HG03025 (cell line): ENCODE data around the gene SLC35A5.
"Not testable (repeated sequence)": the region's sequence is repeated elsewhere in the genome, so short reads cannot be mapped to it uniquely, and the experiment has no call there.

Experiments
- ATAC-seq: cut with Tn5 transposase; IDR thresholded peaks from one replicate; pipeline ENCODE4 v1.9.1; 2021; ENCODE audit warnings: mild to moderate bottlenecking, moderate library complexity; ENCODE audit not compliant: unreplicated experiment, low FRiP score

SLC35A5 gene, protein sequence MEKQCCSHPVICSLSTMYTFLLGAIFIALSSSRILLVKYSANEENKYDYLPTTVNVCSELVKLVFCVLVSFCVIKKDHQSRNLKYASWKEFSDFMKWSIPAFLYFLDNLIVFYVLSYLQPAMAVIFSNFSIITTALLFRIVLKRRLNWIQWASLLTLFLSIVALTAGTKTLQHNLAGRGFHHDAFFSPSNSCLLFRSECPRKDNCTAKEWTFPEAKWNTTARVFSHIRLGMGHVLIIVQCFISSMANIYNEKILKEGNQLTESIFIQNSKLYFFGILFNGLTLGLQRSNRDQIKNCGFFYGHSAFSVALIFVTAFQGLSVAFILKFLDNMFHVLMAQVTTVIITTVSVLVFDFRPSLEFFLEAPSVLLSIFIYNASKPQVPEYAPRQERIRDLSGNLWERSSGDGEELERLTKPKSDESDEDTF

GRCh38 chr3:112561734-112562529 is at the start of gene SLC35A5, which contains the start of gene ATG3:
TSS of gene SLC35A5 (plus strand) at chr3:112562045. CDS start at chr3:112563404, 1,359 bp downstream.
TSS of gene ATG3 (minus strand) at chr3:112561962. CDS start at chr3:112561528, 434 bp downstream.
- peak; percentile 91 for ATAC-seq

DNA sequence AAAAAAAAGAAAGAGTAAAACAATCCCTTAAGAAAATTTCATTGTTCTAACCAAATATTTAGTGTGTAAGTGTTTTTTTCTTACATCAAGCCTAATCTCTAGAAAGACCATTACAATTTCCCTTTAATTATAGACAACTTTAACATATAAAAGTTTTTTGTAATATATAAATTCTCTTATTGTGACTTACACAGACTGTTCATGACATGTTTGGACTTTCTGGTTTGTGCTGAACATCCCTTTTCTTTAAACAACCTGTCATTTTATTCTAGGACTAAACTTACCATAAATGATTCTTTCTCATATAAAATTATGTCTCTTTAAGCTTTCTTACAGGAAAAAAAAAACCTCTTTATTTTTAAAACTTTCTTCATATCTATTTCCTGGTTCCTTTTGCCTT is 49.5 kb upstream of the SLC35A5 start:
- no peak for ATAC-seq

- peak; percentile 99 for ATAC-seq
Measured at GRCh38 chr3:112514527-112515128, 47.2 kb upstream of the SLC35A5 start.

- not testable (repeated sequence) for ATAC-seq
Measured at GRCh38 chr3:112518970-112519369, 42.9 kb upstream of the SLC35A5 start.

DNA sequence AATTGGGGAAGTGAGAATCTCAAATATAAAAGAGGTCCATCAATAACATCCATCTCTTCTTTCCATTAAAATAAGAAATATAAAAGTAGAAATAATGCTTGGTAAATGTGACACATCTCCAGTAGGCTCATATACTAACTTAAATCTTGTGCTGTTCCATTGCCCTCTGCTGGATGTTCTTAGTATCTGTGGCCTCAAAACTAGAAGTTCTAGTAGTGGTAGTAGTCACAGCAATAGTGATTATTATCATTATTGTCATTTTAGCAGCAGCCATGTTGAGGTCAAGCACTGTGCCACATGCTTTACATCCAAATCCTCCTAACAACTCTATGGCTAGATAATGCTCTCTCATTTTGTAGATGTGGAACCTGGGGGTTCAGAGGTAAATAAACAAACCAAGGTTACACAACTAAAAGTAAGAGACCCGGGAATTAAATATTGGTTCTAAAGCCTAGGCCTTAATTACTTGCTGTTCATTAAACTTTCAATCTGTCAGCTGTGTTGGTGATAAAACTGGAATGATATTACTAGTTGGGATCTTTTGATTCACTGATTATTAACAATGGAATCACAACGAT is 42.3 kb upstream of the SLC35A5 start:
- ATAC-seq, result no peak

DNA sequence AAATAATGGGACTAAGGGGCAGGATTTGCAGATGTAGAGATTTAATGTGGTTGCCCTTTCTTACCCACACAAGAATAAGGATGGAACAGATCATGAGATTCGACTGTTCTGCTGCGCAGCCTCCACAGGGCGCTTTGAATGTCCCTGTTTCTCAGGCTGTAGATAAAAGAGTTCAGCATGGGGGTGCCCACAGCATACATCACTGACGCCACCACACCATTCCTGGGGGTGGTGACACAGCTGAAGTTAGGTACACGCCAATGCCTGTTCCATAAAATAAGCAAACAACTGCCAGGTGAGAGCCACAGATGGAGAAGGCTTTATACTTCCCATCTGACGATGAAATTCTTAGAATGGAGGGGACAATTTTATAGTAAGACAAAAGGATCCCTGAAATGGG is 37.7 kb upstream of the SLC35A5 start:
- not testable (repeated sequence) for ATAC-seq

GRCh38 chr3:112530573-112530972 is 31.3 kb upstream of the SLC35A5 start:
- no peak for ATAC-seq

DNA sequence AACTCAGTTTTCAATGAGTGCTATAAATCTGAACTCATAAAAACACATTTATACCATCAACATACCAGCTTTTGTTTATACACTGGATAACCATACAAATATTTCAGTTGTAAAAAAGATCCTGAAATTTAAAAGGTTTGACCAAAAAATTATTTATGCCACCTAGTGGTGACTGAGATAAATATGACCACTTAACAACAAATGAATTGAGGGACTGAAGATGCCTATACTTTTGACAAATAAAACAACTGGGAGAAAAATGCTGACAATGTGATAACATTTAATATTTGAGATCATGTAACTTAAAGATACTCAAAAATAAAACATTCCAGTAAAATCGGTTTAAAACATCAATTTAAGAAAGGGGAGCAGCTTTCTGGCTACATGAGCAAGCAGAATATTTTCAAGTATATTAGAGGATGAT is 30.5 kb upstream of the SLC35A5 start:
- ATAC-seq, result no peak

GRCh38 chr3:112539825-112540650 is 21.8 kb upstream of the SLC35A5 start:
- ATAC-seq, result peak; percentile 83

GRCh38 chr3:112546216-112546759 is 15.6 kb upstream of the SLC35A5 start:
- no peak for ATAC-seq

DNA sequence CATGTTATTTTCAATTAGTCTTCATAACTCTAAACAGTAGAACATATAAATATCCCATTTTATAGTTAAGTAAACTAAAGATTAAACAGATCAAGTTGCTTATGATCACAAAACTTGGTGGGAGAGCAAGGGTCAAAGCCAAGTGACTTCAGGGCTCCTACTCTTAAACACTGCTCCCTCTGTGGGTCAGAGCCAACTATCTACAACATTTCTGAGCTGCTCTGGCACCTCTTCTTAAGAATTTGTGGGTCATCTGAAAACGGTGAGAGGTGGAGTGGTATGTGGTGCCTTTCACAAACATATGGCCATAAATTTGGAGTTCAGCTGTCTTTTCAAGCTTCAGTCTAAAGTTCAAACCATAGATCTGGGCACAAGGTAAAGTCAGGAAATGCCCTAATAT is 11.0 kb upstream of the SLC35A5 start:
- ATAC-seq, result no peak

DNA sequence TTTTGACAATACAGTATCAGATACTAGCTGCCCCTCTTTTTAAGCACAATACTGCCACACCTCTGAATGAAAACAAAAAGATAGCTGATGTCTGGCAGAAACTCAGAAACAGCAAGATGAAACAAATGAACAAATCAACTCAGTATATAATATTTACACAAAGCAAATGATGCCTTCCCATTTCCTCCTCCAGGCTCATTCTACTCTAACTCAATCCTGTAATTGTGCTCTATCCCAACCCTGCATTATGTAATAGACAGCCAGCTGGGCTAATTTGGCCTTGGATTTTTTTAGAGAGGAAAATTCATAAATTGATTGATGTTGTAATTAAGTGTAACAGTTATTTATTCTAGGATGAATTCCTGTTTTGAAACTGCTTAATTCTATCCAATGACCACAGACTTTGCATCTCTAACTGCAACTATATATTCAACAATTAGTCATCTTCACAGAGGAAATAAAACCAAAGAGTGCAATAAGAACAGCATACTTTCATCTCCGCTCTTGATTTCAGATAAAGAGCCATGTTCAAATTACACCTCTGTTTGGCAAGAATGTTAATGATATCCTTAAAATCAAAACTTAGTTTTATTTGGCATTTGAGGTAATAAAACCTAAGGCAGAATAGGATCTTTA is 6.2 kb upstream of the SLC35A5 start:
- no peak for ATAC-seq

GRCh38 chr3:112557976-112558375 is 3.9 kb upstream of the SLC35A5 start:
- no peak for ATAC-seq

- no peak for ATAC-seq
Measured at GRCh38 chr3:112560307-112560706, 1.5 kb upstream of the SLC35A5 start.

- peak; percentile 22 for ATAC-seq
Measured at GRCh38 chr3:112560721-112561483, 943 bp upstream of the SLC35A5 start.

DNA sequence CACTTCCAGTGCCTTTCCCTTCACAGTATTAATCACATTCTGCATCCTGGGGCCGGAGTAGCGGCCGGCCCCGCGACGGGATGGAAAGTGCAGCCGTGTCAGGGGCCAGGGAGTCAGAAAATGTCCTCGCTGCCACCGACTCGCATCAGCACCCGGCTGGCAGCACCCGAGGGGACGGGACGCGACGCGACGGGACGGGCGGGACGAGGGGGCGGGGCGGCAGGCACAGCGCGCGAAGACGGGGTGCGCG is 436 bp upstream of the SLC35A5 start:
- ATAC-seq, result peak; percentile 49

DNA sequence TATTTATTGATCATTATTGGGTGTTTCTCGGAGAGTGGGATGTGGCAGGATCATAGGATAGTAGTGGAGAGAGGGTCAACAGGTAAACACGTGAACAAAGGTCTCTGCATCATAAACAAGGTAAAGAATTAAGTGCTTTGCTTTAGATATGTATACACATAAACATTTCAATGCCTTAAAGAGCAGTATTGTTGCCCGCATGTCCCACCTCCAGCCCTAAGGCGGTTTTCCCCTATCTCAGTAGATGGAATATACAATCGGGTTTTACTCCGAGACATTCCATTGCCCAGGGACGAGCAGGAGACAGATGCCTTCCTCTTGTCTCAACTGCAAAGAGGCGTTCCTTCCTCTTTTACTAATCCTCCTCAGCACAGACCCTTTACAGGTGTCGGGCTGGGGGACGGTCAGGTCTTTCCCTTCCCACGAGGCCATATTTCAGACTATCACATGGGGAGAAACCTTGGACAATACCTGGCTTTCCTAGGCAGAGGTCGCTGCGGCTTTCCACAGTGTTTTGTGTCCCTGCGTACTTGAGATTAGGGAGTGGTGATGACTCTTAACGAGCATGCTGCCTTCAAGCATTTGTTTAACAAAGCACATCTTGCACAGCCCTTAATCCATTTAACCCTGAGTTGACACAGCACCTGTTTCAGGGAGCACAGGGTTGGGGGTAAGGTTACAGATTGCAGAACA is 2.5 kb downstream of the SLC35A5 start:
- ATAC-seq, result not testable (repeated sequence)

DNA sequence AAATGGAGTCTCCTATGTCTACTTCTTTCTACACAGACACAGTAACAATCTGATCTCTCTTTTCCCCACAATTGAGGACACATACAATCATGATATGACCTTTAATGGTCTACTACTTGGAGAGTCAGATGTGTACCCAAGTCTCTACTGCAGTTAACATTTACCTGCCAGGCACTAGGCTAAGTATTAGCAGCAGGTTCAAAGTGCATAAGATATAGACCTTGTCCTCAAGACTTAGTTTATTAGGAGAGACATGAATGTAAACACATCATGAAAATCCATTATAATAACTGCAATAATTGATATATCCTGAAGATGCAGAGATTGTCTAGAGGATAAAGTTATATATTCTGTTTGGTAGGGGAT is 3.1 kb downstream of the SLC35A5 start:
- no peak for ATAC-seq
